HG03432 (cell line): Measurements from ENCODE around the gene NEK6.

Source experiments
- ATAC-seq: cut with Tn5 transposase; IDR thresholded peaks from one replicate; pipeline ENCODE4 v1.9.1; 2021; ENCODE audit warnings: mild to moderate bottlenecking, moderate library complexity; ENCODE audit not compliant: unreplicated experiment

Gene NEK6

GRCh38 chr9:124340219-124341069 is 82.7 kb downstream of the NEK6 start:
- no peak for ATAC-seq

GRCh38 chr9:124341455-124342170 is 83.9 kb downstream of the NEK6 start:
- no peak for ATAC-seq

GRCh38 chr9:124342402-124342775 is 84.6 kb downstream of the NEK6 start:
- ATAC-seq: no peak

GRCh38 chr9:124342776-124343485 is 85.2 kb downstream of the NEK6 start:
- no peak for ATAC-seq

- ATAC-seq: no peak
Observed at GRCh38 chr9:124343533-124344290, 86.0 kb downstream of the NEK6 start.

- no peak for ATAC-seq
Observed at GRCh38 chr9:124344291-124345050, 86.7 kb downstream of the NEK6 start.

- no peak for ATAC-seq
Observed at GRCh38 chr9:124345063-124345462, 87.3 kb downstream of the NEK6 start.

GRCh38 chr9:124345751-124346281 is 88.1 kb downstream of the NEK6 start:
- ATAC-seq: no peak

GRCh38 chr9:124346347-124347163 is 88.8 kb downstream of the NEK6 start:
- no peak for ATAC-seq

- no peak for ATAC-seq
Observed at GRCh38 chr9:124347206-124347967, 89.6 kb downstream of the NEK6 start.

GRCh38 chr9:124347968-124348358 is 90.2 kb downstream of the NEK6 start:
- ATAC-seq: no peak

- ATAC-seq: no peak
Observed at GRCh38 chr9:124348363-124348762, 90.6 kb downstream of the NEK6 start.

GRCh38 chr9:124348831-124349230 is 91.1 kb downstream of the NEK6 start:
- no peak for ATAC-seq

GRCh38 chr9:124349267-124349666 is 91.5 kb downstream of the NEK6 start:
- no peak for ATAC-seq

- no peak for ATAC-seq
Observed at GRCh38 chr9:124349675-124350493, 92.1 kb downstream of the NEK6 start.

- ATAC-seq: no peak
Observed at GRCh38 chr9:124350494-124351263, 92.9 kb downstream of the NEK6 start.
